Measurements from ENCODE around the gene SPATA31D4.

DNA sequence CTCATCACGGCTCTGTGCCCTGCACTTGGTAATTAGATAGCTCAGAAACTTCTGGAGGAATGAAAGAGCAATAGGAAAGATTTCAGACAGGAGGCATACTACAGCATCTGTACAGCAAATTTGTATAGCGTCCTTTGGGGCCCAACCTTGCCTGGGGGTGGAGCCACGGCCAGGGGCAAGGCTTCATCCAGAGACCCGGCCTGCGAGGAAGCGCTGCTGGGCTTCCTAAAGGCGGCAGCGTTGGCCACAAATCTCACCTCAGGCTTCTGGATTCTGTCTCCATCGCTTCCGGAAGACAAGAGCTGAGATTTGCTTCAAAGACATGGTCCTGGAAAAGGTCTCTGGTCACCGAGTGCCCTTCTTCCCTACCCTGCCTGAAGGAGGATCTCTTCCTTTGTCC is 48.1 kb downstream of the SPATA31D4 start:
- no peak for TF ChIP-seq POLR2AphosphoS5 (IDR thresholded peaks at IDR 0.05; ENCODE audit: low read depth, low read length)
- no peak for TF ChIP-seq POLR2A (IDR thresholded peaks at IDR 0.05; ENCODE audit: low read depth, low read length)

Data from GM12892 (cell line).